CD4-positive, alpha-beta T cell treated with Interleukin-10 for 1 hour (primary cell): ENCODE results near the gene SUCLG2.

Source experiments
- DNase-seq: peaks from one replicate; pipeline ENCODE4 v3.0.0-alpha.2; 2020

Gene SUCLG2, protein sequence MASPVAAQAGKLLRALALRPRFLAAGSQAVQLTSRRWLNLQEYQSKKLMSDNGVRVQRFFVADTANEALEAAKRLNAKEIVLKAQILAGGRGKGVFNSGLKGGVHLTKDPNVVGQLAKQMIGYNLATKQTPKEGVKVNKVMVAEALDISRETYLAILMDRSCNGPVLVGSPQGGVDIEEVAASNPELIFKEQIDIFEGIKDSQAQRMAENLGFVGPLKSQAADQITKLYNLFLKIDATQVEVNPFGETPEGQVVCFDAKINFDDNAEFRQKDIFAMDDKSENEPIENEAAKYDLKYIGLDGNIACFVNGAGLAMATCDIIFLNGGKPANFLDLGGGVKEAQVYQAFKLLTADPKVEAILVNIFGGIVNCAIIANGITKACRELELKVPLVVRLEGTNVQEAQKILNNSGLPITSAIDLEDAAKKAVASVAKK

DNA sequence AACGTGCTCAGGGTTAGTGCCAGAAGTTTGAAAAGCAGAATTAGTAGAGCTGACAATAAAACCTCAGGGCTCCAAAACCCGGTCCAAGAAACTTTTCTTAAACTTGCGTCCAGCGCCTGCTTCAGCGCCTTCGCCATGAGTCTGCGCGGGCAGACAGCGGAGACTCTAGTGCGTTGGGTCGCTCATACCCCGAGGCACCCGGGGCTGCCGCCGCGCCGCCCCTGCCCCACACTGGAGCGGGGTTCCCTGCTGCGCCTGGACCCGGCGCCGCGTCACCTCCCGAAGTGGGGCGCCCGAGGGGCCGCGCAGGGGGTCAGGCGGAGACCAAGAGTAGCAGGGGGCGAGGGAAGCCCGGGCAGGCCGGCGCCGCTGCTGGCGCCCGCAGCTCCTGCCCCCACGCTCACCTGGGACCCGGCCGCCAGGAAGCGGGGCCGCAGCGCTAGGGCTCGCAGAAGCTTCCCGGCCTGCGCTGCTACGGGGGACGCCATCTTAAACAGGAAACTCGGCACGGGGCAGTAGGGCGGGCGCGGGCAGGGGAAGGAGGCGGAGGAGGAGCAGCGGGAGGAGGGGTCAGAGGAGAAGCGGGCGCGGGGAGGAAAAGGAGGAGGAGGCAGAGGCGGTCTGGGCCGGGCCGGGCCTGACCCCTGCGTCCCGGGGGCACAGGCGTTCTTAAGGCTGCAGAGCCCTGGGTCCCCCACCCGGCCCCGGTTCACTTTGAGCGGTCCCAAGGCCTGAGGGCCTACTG lies at the start of gene SUCLG2:
Gene SUCLG2, minus strand, starts transcription at position 514 of the 745 bp plus-strand sequence. Its CDS starts 26 bp downstream, at position 488.
- DNase-seq, result peak; percentile 82

DNA sequence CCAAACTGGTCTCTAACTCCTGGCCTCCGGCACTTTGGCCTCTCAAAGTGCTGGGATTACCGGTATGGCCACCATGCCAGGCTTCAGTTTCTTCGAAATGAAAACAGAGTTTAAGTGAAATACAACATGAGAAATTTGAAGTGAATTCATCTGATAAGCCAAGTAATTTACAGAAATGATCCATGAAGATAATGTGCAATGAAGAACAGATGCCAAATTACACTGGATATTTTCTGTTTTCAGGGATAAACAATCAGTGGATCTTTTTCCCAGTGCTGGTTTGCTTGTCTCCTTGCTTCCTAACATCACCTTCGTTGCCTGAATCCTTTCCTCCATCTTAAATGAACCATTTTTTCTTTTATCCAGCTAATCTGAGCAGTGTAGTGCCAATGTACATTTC lies 46.2 kb upstream of the SUCLG2 start:
- DNase-seq, result no peak

GRCh38 chr3:67699882-67700281 lies 45.5 kb upstream of the SUCLG2 start:
- DNase-seq, result no peak

- DNase-seq, result no peak
These were observed 38.2 kb upstream of the SUCLG2 start for GRCh38 chr3:67692621-67693020.

DNA sequence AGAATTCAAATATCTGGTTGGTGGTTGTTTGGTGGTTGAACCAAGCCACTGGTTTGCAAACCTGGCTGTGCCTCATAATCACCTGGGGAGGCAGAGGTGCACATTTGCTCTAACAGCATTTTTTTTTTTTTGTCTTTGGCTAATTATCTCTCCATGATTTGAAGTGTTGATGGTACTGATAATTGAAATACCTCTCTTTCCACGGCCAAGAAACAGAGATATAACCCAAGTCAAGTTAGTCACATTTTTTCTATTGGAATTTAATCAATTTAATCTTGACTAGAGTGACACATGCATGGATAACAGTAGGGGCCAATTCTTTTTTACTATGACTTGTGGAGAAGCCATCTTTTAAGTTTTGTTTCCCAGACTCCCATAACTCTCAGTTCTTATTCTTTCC lies 37.5 kb upstream of the SUCLG2 start:
- no peak for DNase-seq

DNA sequence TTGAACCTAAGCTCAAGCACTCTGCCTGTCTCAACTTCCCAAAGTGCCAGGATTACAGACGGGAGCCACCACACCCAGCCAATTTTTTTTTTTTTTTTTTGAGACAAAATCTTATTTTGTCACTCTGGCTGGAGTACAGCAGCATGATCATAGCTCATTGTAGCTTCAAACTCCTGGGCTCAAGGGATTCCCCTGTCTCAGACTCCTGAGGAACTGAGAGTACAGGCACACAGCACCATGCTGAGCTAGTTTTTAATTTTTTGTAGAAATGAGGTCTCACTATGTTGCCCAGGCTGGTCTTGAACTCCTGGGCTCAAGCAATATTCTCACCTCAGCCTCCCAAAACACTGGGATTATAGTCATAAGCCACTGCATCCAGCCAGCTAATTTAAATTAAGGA lies 36.8 kb upstream of the SUCLG2 start:
- DNase-seq, result no peak

DNA sequence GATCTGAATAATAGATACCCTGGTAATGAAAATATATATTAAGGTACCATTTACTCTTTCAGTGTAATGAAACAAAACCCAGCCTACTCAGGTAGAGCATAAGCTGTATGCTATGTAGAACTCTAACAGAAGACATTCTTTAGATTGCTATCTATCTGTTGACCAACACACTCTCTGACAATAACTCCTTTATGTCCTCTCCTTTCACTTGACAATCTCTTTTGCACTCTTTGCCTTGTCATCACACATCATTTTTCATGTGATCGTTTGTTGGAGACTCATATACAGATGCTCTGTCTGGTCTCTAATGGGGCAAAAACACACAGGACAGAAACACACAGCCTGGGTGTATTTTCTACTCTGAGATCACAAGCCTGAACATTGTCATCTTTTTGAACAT lies 35.4 kb upstream of the SUCLG2 start:
- DNase-seq, result no peak

GRCh38 chr3:67688231-67688630 lies 33.8 kb upstream of the SUCLG2 start:
- DNase-seq, result no peak

DNA sequence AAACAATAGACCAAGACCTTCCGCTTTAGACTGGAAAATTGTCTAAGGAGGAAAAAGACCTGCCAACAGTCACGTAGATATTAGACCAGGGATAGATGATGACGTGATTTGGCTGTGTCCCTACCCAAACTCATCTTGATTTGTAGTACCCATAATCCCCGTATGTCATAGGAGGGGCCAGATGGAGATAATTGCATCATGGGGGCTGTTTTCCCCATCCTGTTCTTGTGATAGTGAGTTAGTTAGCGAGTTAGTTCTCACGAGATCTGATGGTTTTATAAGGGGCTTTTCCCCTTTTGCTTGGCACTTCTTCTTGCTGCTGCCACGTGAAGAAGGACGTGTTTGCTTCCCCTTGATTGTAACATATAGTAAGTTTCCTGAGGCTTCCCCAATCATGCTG lies 31.7 kb upstream of the SUCLG2 start:
- no peak for DNase-seq

DNA sequence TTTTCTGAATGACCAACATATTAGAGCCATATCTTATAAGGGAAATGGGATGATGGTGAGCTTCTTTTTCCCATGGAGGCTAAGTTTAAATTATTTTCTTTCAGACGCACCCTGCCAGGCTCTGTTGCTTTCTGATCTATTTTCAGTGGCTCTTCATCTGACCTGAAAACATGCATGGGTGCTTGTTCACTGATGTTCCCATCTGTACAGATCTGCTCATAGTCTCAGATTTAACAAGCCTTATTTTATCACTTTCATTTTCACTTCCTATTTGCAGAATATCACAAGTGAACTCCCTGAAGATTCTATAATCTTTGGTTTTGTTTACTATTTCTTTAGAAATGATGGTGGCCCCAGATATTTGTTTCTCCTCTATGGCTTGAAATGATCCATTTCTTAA lies 31.1 kb upstream of the SUCLG2 start:
- peak; percentile 33 for DNase-seq

DNA sequence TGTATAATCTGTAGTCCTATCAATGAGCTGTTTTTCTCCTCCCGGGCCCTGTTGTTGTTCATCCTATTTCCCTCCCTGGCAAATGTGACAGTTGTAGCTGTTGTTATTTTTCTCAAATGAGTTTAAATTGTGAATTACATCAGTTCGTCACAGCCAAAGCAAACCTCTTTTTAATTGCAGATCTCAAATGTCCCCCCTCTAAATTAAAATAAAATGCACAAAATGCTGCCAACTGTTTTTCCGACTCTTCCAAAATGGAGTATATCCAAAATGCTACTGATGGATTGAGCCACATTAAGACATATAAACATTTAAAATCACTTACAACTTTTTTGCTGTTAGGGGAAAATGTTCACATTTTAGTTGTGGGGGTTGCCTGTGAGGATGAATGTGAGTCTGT lies 29.8 kb upstream of the SUCLG2 start:
- DNase-seq, result no peak

GRCh38 chr3:67683522-67683921 lies 29.1 kb upstream of the SUCLG2 start:
- no peak for DNase-seq

DNA sequence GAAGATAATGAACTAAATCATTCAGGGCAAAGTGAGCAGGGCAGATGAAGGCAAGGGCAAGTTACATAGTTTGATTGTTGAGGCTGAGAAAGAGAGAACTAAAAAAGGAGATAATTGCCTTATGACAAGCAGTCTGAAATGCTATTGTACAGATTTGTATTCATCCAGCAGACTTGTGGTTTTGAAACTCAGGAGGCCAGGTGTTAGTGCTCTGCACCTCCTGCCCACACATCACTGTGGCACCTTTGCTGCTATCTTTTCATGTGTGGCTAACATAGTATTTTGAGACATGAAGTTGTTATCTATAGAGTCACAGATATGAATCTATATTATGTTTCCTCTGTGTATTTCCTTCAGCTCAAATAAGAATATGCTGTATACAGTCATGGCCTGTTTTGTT lies 24.3 kb upstream of the SUCLG2 start:
- no peak for DNase-seq

- no peak for DNase-seq
These were observed 19.6 kb upstream of the SUCLG2 start for GRCh38 chr3:67674055-67674454.

GRCh38 chr3:67662733-67663132 lies 8.3 kb upstream of the SUCLG2 start:
- peak; percentile 48 for DNase-seq

- no peak for DNase-seq
These were observed 6.7 kb upstream of the SUCLG2 start for GRCh38 chr3:67661089-67661488.

DNA sequence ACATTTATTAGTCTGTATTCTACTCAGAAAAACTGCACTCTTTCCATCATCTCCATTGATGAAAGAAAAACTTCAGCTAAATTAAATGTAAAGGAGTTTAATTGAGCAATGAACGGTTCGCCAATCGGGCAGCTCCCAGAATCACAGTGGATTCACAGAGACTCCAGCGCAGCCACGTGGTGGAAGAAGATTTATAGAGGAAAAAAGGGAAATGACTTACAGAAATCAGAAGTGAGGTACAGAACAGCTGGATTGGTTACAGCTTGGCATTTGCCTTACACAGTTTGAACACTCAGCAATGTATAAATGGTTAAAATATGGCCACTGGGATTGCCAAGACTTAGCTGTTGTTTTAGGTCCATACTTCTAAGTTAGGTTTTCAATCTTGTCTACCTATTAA lies 2.8 kb upstream of the SUCLG2 start:
- DNase-seq, result no peak

DNA sequence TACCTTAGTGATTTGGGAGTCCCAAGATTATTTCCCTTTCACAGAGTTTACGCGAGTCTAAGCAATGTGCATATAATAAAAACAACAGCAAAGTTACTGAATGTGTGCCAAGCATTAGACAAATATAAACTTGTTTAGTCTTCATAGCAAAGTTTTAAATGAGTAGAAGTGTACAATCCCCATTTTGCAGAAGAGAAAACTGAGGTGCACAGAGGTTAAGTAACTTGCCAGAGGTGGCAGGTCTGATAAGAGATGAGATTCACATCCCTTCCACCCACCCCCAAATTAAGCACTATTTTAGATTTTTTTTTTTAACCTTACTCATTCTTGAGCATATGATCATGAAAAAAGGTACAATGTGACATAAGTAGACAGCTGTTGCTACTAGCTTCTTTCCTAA lies 2.2 kb upstream of the SUCLG2 start:
- DNase-seq, result peak; percentile 8

- DNase-seq, result peak; percentile 85
These were observed 1.1 kb upstream of the SUCLG2 start for GRCh38 chr3:67655364-67656121.

DNA sequence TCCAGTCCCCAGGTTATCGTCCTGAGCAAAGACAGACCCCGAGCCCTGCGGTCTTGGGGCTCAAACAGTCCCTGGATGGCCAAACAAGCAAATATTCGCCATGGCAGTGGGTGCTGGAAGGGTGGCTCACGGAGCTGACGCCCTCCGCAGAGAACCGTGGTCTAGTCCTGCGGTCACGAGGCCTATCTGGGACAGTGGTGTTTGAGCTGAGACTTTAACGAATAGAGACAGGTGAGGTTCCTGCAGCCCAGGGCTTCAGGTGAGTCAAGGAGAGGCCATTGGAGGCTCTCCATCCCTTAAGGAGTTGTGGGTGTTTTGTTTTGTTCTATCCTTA lies 399 bp upstream of the SUCLG2 start:
- DNase-seq, result no peak

DNA sequence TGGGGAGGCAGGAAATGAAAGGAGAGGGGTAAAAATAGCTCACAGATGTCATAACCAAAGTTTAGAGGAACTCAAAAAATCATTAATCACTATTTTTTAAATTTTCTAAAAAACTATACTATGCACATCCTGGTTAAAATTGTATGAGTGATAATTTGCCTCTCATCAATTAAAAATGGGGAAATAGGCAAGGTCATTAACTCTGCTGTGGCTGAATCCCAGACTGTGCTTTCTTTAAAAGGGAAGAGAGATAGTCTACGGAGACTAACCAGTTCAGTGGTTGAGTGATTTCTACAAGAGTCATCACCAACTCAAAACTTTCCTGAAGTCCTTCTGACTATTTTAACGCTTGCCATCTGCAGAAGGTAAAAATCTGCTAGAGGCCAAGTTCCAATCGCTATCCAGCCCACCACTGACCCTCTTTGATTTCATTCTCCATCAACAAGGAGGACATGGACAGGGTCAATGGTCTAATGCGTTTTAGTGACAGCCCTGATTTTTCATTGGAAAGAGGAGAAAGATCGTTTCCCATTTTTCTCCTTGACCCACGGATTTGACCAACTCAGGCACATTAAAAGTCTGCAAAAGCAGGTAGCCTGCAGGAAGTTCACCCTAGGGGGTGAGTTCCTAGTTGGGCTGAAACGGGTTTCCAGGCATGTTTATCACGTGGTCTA lies 850 bp downstream of the SUCLG2 start:
- no peak for DNase-seq

DNA sequence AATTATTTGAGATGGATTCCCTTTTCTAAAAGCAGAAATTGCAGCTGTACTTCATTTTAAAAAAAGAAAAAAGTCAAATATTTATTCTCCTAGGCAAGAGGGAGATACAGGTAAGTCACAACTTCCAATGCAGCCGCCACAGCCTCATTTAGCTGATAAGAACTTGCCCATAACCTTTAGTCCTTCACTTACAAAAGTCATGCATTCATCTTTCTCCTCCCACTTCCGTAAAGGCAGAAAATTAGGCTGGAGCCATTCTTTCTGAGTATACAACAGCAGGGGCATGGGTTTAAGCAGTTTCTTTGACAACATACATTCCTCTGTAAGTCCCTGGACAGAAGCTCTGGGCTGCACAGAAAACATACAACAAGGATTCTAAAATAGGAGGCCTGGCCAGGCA lies 4.3 kb downstream of the SUCLG2 start:
- DNase-seq, result no peak

- no peak for DNase-seq
These were observed 4.7 kb downstream of the SUCLG2 start for GRCh38 chr3:67649681-67650080.
